ENCODE measurements around the gene OR5A1. TPM values are rescaled to one million over a fixed set of nuclear protein-coding genes. Genes with fewer than 3 reads are reported as not detected.

Gene OR5A1
- total RNA-seq, result not detected in 2 replicates

DNA sequence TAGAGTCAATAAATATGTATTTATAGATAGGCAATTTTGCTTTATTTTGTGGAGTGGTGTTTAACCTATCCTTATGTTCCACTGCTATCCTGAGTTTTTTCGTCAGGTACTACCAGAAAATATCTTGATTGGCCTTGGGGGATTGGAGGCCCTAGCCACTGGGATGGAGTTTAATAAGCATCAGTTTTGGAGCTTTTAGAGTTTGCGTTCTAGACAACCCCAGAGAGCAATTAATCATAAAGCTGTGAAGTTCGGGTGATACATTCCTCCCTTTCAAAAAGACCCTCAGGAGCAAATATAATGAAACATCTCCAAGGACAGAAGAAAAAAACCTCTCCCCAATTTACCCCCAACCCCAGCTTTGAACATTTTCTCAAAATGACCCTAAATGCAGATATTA is at the start of gene OR5A1:
Gene OR5A1, plus strand, starts transcription at position 301 of the 400 bp plus-strand sequence. CDS start 6,700 bp downstream, outside the sequence.

DNA sequence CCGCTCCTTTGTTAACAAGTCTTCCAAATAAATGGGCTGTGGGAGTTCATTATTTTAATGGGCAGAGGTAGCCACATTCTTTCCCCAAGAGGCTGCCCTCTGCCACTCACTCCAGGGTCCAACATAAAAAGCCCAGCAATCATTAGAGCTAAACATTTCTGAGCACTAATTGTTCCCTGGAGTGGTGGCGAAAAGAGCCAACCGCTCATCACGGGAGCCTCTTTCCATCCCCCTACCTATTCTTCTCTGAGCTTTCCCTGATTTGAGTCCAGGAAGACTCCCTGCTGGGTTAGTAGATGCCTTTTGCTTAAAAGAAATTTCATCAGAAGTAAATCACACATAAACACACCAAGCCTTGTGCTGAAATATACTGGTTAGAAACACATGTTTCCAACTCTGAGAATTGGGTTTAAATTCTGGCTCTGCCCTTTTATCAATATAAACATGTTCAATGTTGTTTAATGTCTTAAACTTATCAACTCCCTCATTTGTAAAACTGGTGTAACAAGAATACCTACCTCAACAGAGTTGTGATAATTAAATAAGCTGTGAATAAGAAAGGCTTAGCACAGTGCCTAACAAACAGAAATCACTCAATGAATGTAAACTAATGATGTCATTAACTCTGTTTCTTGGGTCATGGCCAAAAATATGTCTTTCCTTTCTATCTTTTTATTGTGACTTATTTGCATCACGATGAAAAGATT is 9.8 kb upstream of the OR5A1 start, which contains the start of gene OR5A2:
Gene OR5A2, minus strand, starts transcription at position 53 of the 707 bp plus-strand sequence. CDS start 3,460 bp downstream, outside the sequence.

DNA sequence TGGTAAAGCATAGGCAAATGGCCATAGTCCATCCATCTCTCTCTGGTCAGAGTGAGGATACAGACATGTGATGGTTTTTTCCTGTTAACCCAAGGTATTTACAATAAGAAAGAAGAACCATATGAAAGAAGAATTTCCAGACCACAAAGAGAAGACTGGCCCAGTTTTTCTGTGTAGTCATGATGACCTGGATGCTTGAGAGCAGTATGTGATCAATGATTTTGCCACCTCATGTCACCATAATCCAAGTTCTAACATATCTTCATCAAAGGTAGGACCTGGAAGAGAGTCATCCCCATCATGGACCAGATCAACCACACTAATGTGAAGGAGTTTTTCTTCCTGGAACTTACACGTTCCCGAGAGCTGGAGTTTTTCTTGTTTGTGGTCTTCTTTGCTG is 20.4 kb downstream of the OR5A1 start, which contains the start of gene OR4D6:
Gene OR4D6, plus strand, starts transcription at position 301 of the 400 bp plus-strand sequence. Its CDS starts 0 bp downstream, at position 301.

DNA sequence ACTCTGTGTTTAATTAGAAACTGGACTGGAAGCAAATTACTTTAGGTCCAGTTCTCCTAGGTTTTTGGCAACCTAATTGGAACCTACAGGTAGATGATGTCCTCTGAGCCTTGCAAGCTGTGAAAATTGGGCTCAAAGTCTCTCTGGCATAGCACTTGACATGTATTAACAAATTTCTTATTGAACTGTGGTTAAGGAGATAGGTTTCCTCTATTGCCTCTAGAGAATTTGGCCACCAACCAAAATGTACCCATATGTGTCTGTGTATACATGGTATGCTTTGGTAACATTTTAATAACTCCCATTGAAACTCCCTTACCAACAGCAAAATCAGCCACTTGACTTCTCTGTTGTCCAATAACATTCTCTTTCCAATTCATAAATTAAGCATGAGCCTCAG is 36.7 kb downstream of the OR5A1 start, which contains the start of gene OR4D10:
Gene OR4D10, plus strand, starts transcription at position 301 of the 400 bp plus-strand sequence. CDS start 4,115 bp downstream, outside the sequence.

Other genes with a start within 250 kb of the OR5A1 start
- gene MPEG1, start 223.5 kb upstream of the OR5A1 start, total RNA-seq, result not detected in 2 replicates
- gene OR5AN1, start 77.6 kb upstream of the OR5A1 start, total RNA-seq, result not detected in 2 replicates
- not detected in 2 replicates for gene OR5A2, start 10.1 kb upstream of the OR5A1 start, total RNA-seq
- not detected in 2 replicates for gene OR4D6, start 20.5 kb downstream of the OR5A1 start, total RNA-seq
- not detected in 2 replicates for gene OR4D10, start 36.8 kb downstream of the OR5A1 start, total RNA-seq
- not detected in 2 replicates for gene OR4D11, start 67.1 kb downstream of the OR5A1 start, total RNA-seq
- gene OR4D9, start 75.1 kb downstream of the OR5A1 start, total RNA-seq, result not detected in 2 replicates
- 12.9 and 14.5 TPM in 2 replicates for gene OSBP, start 179.3 kb downstream of the OR5A1 start, total RNA-seq
- gene PATL1, start 232.6 kb downstream of the OR5A1 start, total RNA-seq, result 6.4 and 8.9 TPM in 2 replicates